Natural killer cell (primary cell): ENCODE measurements around the gene LUC7L3. TPM values are rescaled to one million over a fixed set of nuclear protein-coding genes. Genes with fewer than 3 reads are reported as not detected.
"Not testable (repeated sequence)": the region's sequence is repeated elsewhere in the genome, so short reads cannot be mapped to it uniquely, and the experiment has no call there.

Experiments
- ATAC-seq, 3 donors: fragments of 150-1000 bp in 2 of 3; fragments of 200-7000 bp in 1 of 3; cut with Tn5 transposase; 1 replicate in 1 of 3; 2 replicates in 2 of 3; pipeline ENCODE4 v1.10.0; 2021; ENCODE audit warnings: mild to moderate bottlenecking in 2 of 3, moderate library complexity in 2 of 3
- DNase-seq, 2 donors: peaks; one replicate each; pipeline versions ENCODE4 v3.0.0 to v3.0.0-alpha.2; 2013 to 2021; ENCODE audit warnings: mixed read lengths in 1 of 2
- H3K27ac ChIP-seq: one replicate; pipeline ENCODE4 v1.5.1; 2013; ENCODE audit warnings: mild to moderate bottlenecking, low read length
- H3K27me3 ChIP-seq: one replicate; pipeline ENCODE4 v1.6.1; 2013; ENCODE audit warnings: low read length; ENCODE audit not compliant: control insufficient read depth, insufficient read depth
- H3K36me3 ChIP-seq: one replicate; pipeline ENCODE4 v1.6.1; 2013; ENCODE audit warnings: low read length; ENCODE audit not compliant: control insufficient read depth, insufficient read depth
- H3K4me1 ChIP-seq: one replicate; pipeline ENCODE4 v1.6.1; 2013; ENCODE audit warnings: low read length; ENCODE audit not compliant: control insufficient read depth, insufficient read depth
- H3K4me3 ChIP-seq: one replicate; pipeline ENCODE4 v1.5.1; 2013; ENCODE audit warnings: low read length
- H3K9me3 ChIP-seq: one replicate; pipeline ENCODE4 v1.6.1; 2013; ENCODE audit warnings: low read length; ENCODE audit not compliant: control insufficient read depth, insufficient read depth
- H3K27ac Mint-ChIP-seq, 2 donors: one replicate each; pipeline ENCODE4 v1.8.0; 2022; ENCODE audit warnings: mild to moderate bottlenecking in 2 of 2, mixed read lengths in 2 of 2, moderate library complexity in 1 of 2
- H3K27me3 Mint-ChIP-seq, 2 donors: one replicate each; pipeline ENCODE4 v1.8.0; 2022; ENCODE audit warnings: low read depth in 2 of 2, mixed read lengths in 2 of 2
- H3K36me3 Mint-ChIP-seq: one replicate; pipeline ENCODE4 v1.8.0; 2022; ENCODE audit warnings: mixed read lengths
- H3K4me1 Mint-ChIP-seq, 2 donors: one replicate each; pipeline ENCODE4 v1.8.0; 2022; ENCODE audit warnings: mixed read lengths in 2 of 2
- H3K4me3 Mint-ChIP-seq: one replicate; pipeline ENCODE4 v1.8.0; 2022; ENCODE audit warnings: mild to moderate bottlenecking, moderate library complexity, mixed read lengths
- H3K9me3 Mint-ChIP-seq, 2 donors: one replicate each; pipeline ENCODE4 v1.8.0; 2022; ENCODE audit warnings: mixed read lengths in 2 of 2
- WGBS: methylation state at CpG from one replicate; pipeline ENCODE4 v1.1.7; 2013; ENCODE audit warnings: missing lambda C conversion rate; ENCODE audit not compliant: insufficient coverage; 5-methylcytosine and 5-hydroxymethylcytosine counted together
- intact Hi-C: fragments of 100-400 bp; cut with micrococcal nuclease; formaldehyde crosslinking; loops from one replicate; pipeline ENCODE4 v1.14.2; 2022
- total RNA-seq, 4 donors: library from RNA; stranded (reverse); fragments of 120-200 nt in 1 of 4; gene quantifications; one replicate each; pipeline versions ENCODE4 v1.2.3 to v1.2.4, GENCODE V29; 2013 to 2022
- TF ChIP-seq, protein P1 (sequence below): fragments of 200-600 bp; IDR thresholded peaks from one replicate; pipeline ENCODE4 v1.8.0; 2022; ENCODE audit warnings: antibody characterized with exemption

LUC7L3 gene
- total RNA-seq, 3 donors from 2014 or later (not counting 1 experiment from before 2014, with no cell fraction given) = 152 to 213 (median 196) TPM

DNA sequence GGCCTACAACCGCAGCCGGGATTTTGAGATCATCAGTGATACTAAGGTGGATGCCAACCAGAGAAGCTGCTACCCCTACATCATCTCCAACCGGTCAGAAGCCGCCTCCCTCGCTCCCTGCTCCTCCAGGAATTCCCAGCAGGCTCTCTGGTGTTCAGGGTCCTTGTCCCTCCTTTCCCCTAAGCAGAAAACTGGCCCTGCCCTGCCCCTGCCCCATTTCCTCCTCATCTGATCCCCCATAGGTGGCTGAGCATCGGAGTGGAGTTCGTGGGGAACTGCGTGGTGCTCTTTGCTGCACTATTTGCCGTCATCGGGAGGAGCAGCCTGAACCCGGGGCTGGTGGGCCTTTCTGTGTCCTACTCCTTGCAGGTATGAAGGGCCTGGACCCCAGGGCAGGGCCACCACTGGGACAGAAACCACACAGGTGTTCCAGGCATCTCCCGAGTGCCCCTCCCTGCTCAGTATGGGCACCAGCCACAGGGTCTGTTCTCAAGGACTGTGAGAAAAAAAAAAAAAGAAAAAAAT lies 41.5 kb upstream of the LUC7L3 start:
- H3K36me3 ChIP-seq = no peaks in the 10 kb centered on the region
- DNase-seq (no peak), ATAC-seq (no peak)
- H3K27me3 Mint-ChIP-seq = peaks cover 19 to 25% of the 10 kb centered on the region in 2 donors
- peaks cover 0 to 11% of the 10 kb centered on the region in 2 donors for H3K4me1 Mint-ChIP-seq
- H3K36me3 Mint-ChIP-seq = no peaks in the 10 kb centered on the region
- H3K27me3 ChIP-seq = no peaks in the 10 kb centered on the region
- WGBS = 89% methylated on average over 12 of the region's 12 CpGs
- H3K4me3 ChIP-seq = no peak overlapping the region
- H3K27ac ChIP-seq = no peak overlapping the region
- no peak overlapping the region for H3K4me3 Mint-ChIP-seq
- H3K4me1 ChIP-seq = no peaks in the 10 kb centered on the region
- no peak overlapping the region for H3K27ac Mint-ChIP-seq
- no peaks in the 10 kb centered on the region for H3K9me3 Mint-ChIP-seq
- intact Hi-C loops = no loop called here
- no peaks in the 10 kb centered on the region for H3K9me3 ChIP-seq
- TF ChIP-seq, protein P1, sequence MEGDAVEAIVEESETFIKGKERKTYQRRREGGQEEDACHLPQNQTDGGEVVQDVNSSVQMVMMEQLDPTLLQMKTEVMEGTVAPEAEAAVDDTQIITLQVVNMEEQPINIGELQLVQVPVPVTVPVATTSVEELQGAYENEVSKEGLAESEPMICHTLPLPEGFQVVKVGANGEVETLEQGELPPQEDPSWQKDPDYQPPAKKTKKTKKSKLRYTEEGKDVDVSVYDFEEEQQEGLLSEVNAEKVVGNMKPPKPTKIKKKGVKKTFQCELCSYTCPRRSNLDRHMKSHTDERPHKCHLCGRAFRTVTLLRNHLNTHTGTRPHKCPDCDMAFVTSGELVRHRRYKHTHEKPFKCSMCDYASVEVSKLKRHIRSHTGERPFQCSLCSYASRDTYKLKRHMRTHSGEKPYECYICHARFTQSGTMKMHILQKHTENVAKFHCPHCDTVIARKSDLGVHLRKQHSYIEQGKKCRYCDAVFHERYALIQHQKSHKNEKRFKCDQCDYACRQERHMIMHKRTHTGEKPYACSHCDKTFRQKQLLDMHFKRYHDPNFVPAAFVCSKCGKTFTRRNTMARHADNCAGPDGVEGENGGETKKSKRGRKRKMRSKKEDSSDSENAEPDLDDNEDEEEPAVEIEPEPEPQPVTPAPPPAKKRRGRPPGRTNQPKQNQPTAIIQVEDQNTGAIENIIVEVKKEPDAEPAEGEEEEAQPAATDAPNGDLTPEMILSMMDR = no peak

DNA sequence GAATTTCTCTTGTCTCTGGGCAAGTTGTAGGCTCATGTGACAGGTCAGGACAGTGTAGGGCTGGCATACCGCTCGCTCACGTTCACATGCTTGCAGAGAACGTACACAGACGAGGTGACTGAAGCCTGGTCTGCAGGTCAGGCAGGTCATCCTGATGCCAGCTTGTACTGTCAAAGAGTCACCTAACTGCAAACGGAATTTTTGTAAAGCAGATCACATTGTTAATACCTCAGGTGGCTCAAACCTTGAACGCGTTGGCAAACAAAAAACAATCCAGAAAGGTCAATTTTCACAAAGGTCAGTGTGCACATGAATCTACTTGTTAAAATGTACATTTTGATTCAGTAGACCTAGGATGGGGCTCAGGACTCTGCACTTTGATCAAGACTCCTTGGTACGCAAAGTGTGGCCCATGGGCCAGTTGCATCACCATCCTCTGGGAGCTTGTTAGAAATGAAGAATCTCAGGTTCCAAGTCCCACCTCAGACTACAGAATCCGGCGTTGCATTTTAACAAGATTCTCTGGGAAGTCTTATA lies 40.3 kb upstream of the LUC7L3 start:
- Mint-ChIP-seq H3K4me1 (peaks cover 0 to 11% of the 10 kb centered on the region in 2 donors), H3K27ac (no peak overlapping the region), H3K36me3 (no peaks in the 10 kb centered on the region), H3K9me3 (no peaks in the 10 kb centered on the region), H3K27me3 (peaks cover 19 to 25% of the 10 kb centered on the region in 2 donors), H3K4me3 (no peak overlapping the region)
- Histone ChIP-seq H3K36me3 (no peaks in the 10 kb centered on the region), H3K9me3 (no peaks in the 10 kb centered on the region), H3K27me3 (no peaks in the 10 kb centered on the region), H3K4me1 (no peaks in the 10 kb centered on the region), H3K4me3 (no peak overlapping the region), H3K27ac (no peak overlapping the region)
- intact Hi-C loops = no loop called here
- 94% methylated on average over 11 of the region's 11 CpGs for WGBS
- TF ChIP-seq, protein P1 = no peak
- DNase-seq (no peak), ATAC-seq (no peak)

DNA sequence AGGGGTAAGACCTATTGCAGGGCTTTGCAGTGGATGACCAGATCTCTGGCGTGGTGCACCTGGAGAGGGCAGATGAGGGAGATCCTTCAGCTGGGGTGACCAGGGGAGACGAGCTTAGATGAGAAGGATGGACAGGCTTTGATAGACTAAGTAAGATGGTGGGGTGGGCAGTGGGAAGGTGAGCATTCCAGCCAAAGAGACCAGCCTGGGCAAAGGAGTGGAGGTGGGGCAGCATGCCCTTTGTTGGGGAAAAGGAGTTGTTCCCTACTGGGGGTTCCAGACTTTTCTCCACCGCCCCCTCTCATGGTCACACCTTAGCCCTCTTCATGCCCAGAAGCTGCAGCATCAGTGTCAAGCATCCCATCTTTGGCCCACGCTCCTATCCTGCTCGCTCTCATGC lies 39.3 kb upstream of the LUC7L3 start:
- Histone ChIP-seq H3K36me3 (no peaks in the 10 kb centered on the region), H3K4me1 (no peaks in the 10 kb centered on the region), H3K4me3 (no peak overlapping the region), H3K9me3 (no peaks in the 10 kb centered on the region), H3K27me3 (no peaks in the 10 kb centered on the region), H3K27ac (no peak overlapping the region)
- peaks cover 19 to 25% of the 10 kb centered on the region in 2 donors for H3K27me3 Mint-ChIP-seq
- DNase-seq (no peak), ATAC-seq (no peak)
- peaks cover 0 to 11% of the 10 kb centered on the region in 2 donors for H3K4me1 Mint-ChIP-seq
- H3K4me3 Mint-ChIP-seq = no peak overlapping the region
- H3K27ac Mint-ChIP-seq = no peak overlapping the region
- TF ChIP-seq, protein P1 = no peak
- 93% methylated on average over 5 of the region's 5 CpGs for WGBS
- no peaks in the 10 kb centered on the region for H3K36me3 Mint-ChIP-seq
- no peaks in the 10 kb centered on the region for H3K9me3 Mint-ChIP-seq
- intact Hi-C loops = loop anchor here (10.0 kb wide), 1 partner anchor 135 kb away; the partner anchor contains the start of gene SPATA20

DNA sequence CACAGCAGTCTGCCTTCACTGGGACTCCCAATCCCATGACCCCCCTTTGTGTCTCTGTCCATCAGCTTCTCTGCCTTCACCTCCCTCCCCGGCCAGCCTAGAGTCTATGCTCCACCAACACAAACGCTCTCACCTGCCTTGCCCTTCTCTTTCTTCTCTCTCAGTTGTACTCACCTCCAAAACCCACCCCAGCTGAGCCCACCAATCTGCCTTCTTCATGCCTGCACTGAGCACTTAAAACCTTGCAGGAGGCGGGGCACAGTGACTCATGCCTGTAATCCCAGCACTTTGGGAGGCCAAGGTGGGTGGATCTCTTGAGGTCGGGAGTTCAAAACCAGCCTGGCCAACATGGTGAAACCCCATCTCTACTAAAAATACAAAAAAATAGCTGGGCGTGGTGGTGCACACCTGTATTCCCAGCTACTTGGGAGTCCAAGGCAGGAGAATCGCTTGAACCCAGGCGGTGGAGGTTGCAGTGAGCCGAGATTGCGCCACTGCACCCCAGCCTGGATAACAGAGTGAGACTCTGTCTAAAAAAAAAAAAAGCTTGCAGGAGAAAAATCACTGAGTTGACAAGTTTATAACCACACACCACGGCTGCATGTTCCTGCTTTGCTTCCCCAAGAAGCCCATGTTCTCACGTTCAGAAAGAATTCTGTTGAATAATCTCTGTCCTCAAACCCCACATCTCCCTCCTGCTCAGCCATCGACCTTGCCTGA lies 38.7 kb upstream of the LUC7L3 start:
- WGBS = 73% methylated on average over 11 of the region's 12 CpGs
- not testable (repeated sequence) for H3K36me3 ChIP-seq, H3K27me3 ChIP-seq, H3K27ac ChIP-seq, H3K27ac Mint-ChIP-seq, H3K36me3 Mint-ChIP-seq, DNase-seq, H3K4me3 Mint-ChIP-seq, H3K9me3 ChIP-seq, H3K4me3 ChIP-seq, H3K9me3 Mint-ChIP-seq, H3K4me1 ChIP-seq, ATAC-seq
- intact Hi-C loops = loop anchor here (10.0 kb wide), 1 partner anchor 136 kb away; the partner anchor contains the start of gene SPATA20
- H3K4me1 Mint-ChIP-seq = peaks cover 0 to 11% of the 10 kb centered on the region in 2 donors
- H3K27me3 Mint-ChIP-seq = peaks cover 19 to 25% of the 10 kb centered on the region in 2 donors
